ENCODE data around the gene POU1F1.
"Not testable (repeated sequence)": the region's sequence is repeated elsewhere in the genome, so short reads cannot be mapped to it uniquely, and the experiment has no call there.

Gene POU1F1, protein sequence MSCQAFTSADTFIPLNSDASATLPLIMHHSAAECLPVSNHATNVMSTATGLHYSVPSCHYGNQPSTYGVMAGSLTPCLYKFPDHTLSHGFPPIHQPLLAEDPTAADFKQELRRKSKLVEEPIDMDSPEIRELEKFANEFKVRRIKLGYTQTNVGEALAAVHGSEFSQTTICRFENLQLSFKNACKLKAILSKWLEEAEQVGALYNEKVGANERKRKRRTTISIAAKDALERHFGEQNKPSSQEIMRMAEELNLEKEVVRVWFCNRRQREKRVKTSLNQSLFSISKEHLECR

DNA sequence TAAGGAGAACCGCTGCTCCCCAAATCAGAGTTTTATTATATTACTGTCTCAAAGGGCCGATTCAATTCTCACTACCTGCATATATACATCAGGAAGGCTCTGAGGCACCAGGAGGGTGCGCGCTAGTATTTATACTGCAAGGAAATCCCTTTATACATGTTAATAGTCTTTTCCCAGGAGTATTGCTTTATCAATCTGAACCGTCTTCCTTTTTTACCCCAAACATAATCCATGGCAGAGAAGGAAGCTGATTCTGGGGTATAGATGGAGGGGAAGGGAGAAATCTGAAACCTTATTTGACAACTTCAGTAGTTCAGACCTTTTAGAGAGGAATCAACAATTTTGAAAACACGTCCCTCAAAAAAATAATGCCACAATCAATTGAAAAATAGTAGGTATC is at the start of gene POU1F1:
Gene POU1F1, minus strand, starts transcription at position 101 of the 400 bp plus-strand sequence. CDS start 122 bp downstream, outside the sequence.
- no peak for DNase-seq

DNA sequence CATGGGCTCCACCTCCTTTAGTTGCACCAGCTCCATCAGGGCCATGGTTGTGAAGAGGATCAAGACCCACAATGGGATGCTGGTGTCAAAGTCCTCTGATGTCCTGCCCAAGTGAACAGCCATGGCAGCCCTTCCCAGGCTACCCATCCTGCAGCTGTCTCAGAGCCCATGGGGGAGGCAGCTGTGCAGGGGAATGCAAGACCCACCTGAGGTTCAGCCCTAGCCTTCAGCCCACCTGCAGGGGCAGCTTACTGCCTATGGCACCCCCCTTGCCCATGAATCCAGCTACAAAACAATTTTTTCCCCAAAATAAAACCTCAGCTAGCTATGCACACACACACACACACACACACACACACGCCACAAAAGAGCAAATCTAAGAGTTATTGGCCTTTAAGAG is 48.2 kb upstream of the POU1F1 start:
- DNase-seq = no peak

- DNase-seq = no peak
Measured at GRCh38 chr3:87320756-87321626, 44.6 kb upstream of the POU1F1 start.

DNA sequence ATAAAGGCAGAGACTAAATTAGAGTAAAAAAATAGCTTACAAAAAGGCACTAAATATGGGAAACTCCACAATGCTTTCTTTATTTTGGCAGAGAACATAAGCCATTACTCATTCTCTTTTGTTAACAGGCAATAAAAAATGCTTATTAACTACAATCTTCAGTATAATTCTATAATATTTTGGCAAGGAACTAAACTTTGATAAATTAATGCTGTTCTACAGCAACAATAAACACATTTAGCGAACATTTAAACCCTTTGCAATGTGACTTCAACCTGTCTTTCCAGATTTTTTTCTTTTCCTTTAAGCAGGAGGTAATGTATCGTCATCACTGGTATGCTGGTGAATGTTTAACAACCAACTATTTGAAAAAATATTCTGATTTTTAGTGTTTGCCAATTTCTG is 42.2 kb upstream of the POU1F1 start:
- no peak for DNase-seq

DNA sequence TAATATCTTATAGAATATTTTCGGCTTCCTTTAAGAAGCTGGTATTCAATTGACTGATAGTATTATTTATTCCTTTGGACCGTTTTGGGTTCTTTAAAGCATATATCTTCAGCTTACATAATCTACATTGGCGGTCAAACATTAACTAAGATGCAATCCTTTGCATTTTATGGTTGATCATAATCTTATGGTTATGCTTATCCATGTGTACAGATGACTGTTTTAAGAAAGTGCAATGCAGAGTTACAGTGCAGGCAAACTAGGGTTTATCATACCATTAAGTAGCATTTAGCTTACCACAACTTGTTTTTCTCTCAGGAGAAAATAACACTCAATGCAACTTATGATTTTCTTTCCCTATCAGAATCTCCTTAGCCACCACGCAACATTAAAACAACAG is 41.4 kb upstream of the POU1F1 start:
- no peak for DNase-seq

DNA sequence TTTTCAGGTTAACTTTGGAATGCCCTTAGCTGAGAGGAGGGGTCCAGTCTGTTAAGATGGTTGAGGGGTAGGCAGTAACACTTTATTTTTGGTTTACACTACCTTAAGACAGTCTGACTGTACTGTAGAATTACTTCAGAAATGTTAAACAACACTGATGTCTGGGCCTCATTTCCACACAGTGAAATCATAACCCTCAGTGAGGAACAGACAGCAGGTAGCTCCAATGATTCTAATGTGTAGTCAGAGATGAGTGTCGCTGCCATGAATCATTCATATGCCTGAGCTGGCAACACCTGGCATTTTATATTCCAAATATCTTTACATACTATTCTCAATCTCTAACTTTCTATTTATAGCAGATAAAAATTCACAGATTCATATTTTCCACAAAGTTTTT is 37.3 kb upstream of the POU1F1 start:
- DNase-seq = no peak

- DNase-seq = no peak
Measured at GRCh38 chr3:87311309-87311708, 34.9 kb upstream of the POU1F1 start.

DNA sequence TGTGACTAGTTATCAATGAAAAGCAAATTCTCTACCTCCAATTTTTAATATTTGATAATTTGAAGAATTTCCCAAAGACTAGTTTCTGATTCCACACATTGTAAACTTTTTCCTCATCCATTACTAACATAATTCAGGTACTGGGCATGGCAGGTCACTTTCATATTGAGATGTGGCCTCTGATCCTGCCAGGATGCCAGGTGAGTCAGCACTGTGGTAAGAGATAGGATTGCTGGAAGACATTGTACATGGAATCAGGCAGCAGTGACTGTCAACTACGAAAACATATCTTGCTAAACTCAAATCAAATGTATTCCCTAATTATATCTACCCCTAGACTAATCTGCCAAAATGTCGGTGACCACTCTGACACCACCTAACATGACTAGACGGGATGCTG is 33.2 kb upstream of the POU1F1 start:
- no peak for DNase-seq

DNA sequence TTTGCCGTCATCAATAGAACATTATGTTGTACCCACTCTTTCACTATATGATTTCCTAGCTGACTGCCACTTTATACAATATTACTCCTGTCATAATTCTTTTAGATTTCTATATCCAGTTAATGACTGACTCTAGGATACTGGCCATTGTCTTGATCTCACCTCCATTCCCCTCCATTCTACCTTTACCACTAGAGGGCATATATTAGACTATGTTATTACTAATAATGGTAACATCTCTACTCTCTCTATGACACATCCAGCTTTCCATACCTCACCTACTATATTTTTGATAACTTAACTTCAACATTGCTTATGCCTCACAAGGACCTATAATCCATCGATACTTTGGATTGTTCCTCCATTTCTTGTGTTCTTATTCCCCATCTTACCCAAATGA is 31.4 kb upstream of the POU1F1 start:
- DNase-seq = no peak

- DNase-seq = no peak
Measured at GRCh38 chr3:87305517-87305916, 29.1 kb upstream of the POU1F1 start.

DNA sequence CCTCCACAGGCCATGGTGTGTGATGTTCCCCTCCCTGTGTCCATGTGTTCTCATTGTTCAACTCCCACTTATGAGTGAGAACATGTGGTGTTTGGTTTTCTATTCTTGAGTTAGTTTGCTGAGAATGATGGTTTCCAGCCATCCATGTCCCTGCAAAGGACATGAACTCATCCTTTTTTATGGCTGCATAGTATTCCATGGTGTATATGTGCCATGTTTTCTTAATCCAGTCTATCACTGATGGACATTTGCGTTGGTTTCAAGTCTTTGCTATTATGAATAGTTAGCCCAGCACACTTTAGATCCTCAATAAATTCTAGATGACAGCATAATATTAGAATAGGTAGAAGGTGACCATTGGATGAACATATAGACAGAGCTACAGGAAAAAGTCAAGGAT is 28.6 kb upstream of the POU1F1 start:
- not testable (repeated sequence) for DNase-seq

DNA sequence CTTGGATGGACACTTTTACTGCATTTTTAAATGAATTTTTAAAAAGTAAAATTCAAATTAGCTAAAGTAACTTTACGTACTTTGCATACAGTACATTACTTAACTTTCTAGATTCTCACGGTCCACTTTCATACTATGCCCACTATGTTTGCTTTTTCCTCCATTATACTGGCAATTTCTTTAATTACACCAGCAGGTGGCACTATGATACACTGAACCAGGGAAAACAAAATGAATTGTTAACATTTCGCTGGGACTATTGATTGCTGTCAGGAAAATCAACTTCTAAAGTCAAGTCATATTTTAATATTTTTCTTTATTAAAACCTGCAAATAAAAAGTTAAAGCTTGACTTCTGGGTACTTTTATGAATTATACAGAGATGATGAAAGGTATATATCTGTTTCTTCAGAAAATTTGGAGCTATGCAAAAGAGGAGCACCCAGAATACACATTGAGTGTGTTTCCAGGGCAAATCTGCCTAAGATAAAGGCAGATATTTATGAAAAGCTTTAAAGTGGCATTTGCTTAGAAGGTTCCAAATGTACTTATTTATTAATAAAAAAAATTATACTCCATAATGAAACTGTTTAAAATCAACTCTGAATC is 21.8 kb upstream of the POU1F1 start:
- no peak for DNase-seq

DNA sequence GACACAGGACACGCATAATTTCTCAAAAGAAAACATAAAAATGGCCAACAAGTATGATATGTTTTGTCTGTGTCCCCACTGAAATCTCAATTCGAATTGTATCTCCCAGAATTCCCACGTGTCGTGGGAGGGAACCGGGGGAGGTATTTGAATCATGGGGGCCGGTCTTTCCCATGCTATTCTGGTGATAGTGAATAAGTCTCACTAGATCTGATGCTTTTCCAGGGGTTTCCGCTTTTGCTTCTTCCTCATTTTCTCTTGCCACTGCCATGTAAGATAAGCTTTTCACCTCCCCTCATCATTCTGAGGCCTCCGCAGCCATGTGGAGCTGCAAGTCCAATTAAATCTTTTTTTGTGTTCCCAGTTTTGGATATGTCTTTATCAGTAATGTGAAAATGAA is 12.1 kb upstream of the POU1F1 start:
- no peak for DNase-seq

DNA sequence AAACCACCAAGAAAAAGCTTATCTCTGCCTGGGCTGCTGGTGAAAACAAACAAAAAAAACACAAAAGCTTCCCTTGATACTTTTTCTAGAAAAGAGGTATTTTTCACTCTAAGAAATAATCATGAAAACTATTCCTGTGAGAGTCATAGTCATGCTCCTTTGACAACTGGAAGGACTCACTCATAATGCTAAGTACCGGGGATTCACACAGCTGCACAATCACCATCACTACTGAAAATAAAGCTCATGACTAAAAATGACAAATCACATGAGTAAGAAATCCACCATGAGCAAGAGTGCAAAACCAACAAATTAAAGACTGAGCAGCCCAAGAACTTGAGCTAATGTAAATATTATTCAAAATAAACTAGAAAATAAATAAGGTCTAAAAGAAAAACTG is 10.6 kb upstream of the POU1F1 start:
- no peak for DNase-seq

- DNase-seq = no peak
Measured at GRCh38 chr3:87272718-87273341, 3.6 kb downstream of the POU1F1 start.

- DNase-seq = no peak
Measured at GRCh38 chr3:87270908-87271700, 5.3 kb downstream of the POU1F1 start.

- no peak for DNase-seq
Measured at GRCh38 chr3:87269723-87270122, 6.7 kb downstream of the POU1F1 start.

DNA sequence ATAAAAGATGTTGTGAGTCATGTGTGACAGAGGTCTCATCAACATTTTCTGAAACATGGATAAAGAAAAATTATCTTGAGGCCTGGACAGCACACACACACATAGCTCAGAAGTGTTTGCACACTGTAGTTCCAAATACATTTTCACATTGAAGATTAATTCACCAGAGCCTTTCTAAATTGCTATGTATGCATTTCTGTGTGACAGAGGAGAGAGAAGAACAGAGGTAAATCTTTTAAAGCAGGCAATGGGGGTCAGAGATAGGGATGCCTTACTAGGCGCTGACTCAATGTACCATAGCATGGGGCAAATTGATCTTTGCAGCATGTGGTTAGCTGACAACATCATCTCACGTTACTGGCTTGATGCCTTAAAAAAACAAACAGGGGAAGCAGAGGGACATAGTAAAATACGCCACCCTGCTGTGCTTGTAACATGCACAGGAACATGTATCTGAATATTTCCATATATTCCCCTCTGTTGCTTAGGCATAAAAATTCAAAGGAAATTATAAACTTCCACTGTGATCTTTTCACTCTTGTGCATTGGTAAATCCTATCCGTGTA is 7.7 kb downstream of the POU1F1 start:
- no peak for DNase-seq

DNA sequence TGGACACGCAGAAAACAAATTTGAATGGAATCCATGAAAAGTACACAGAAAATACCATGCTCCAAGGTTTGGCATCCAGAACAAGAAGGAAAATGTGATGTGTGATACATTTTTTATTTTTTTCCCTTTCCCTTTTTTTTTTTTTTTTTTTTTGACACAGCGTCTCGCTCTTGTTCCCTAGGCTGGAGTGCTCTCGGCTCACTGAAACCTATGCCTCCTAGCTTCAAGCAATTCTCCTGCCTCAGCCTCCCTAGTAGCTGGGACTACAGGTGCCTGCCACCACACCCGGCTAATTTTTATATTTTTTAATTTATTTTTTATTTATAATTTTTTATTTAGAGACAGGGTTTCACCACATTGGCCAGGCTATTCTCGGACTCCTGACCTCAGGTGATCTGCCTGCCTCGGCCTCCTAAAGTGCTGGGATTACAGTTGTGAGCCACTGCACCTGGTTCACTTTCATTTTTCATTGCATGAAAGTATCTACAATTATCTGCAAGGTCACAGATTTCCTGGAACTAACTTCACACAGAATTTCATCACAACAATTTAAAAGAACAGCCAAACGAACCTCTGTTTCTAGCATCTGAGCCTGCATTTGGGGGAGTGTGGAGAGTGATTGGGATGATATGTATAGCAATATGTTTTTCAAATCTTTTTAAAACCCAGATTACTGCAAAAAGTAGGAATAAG is 8.3 kb downstream of the POU1F1 start:
- DNase-seq = no peak

GRCh38 chr3:87261925-87262324 is 14.5 kb downstream of the POU1F1 start:
- DNase-seq = no peak

DNA sequence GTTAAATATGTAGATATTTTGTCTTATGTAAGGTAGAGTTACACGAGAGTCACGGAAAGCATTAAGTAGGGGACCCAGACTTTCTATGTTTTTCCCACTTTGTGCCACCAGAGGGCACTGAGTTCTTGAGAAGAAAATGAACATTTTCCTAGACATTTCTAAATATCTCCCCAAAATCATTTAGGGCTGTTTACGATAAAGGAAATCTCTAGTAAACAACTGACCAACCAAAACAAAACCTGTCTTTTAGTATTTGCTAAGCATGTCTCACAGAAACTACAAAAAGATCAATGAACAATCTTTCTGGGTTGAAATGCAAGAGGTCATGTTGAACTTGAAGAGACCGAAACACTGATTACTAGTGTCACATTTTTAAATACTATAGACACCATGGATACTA is 16.1 kb downstream of the POU1F1 start:
- peak; percentile 19 for DNase-seq

GRCh38 chr3:87250009-87250408 is 26.4 kb downstream of the POU1F1 start:
- DNase-seq = no peak

Measured in CD4-positive, alpha-beta T cell treated with Interleukin-15 for 1 hour (primary cell).